Neural cell (in vitro differentiated cells): ENCODE measurements around the gene TAGLN2. TPM values are rescaled to one million over a fixed set of nuclear protein-coding genes. Genes with fewer than 3 reads are reported as not detected.

Source experiments
- H2AFZ ChIP-seq: fragments of 200-600, 300-800 bp; sonication (generic), shearing (Covaris generic); 2 replicates; pipeline ENCODE4 v1.6.0; 2014; ENCODE audit warnings: low read depth, mild to moderate bottlenecking, antibody characterized with exemption, low read length, moderate library complexity
- H3F3A ChIP-seq: fragments of 200-600 bp; shearing (Covaris generic); 2 replicates; pipeline ENCODE4 v1.6.1; 2016; ENCODE audit warnings: mild to moderate bottlenecking, moderate library complexity, mixed read lengths, antibody characterized with exemption, low read length; ENCODE audit not compliant: insufficient read depth, poor library complexity, severe bottlenecking
- H3K27ac ChIP-seq: fragments of 200-600, 300-800 bp; sonication (generic), shearing (Covaris generic); 2 replicates; pipeline ENCODE4 v1.5.1; 2014; ENCODE audit warnings: mild to moderate bottlenecking, low read length, moderate library complexity
- H3K27me3 ChIP-seq: fragments of 300-800, 200-600 bp; sonication (generic), shearing (Covaris generic); 2 replicates; pipeline ENCODE4 v1.6.0; 2014; ENCODE audit warnings: mild to moderate bottlenecking, low read depth, low read length, moderate library complexity; ENCODE audit not compliant: insufficient read depth
- H3K36me3 ChIP-seq: fragments of 300-800, 200-600 bp; sonication (generic), shearing (Covaris generic); 2 replicates; pipeline ENCODE4 v1.5.1; 2014; ENCODE audit warnings: mild to moderate bottlenecking, antibody characterized with exemption, low read length, moderate library complexity; ENCODE audit not compliant: insufficient read depth
- H3K4me2 ChIP-seq: fragments of 300-800, 200-600 bp; sonication (generic), shearing (Covaris generic); 2 replicates; pipeline ENCODE4 v1.6.0; 2014; ENCODE audit warnings: mild to moderate bottlenecking, low read length
- H3K4me3 ChIP-seq: fragments of 300-800, 200-600 bp; sonication (generic), shearing (Covaris generic); 2 replicates; pipeline ENCODE4 v1.5.1; 2014; ENCODE audit warnings: mild to moderate bottlenecking, low read length, moderate library complexity
- H3K79me2 ChIP-seq: fragments of 200-600 bp; shearing (Covaris generic); replicated peaks from 2 replicates; pipeline ENCODE4 v1.6.0; 2014; ENCODE audit warnings: mild to moderate bottlenecking, low read length, moderate library complexity; ENCODE audit not compliant: insufficient read depth
- H3K9ac ChIP-seq: fragments of 300-800, 200-600 bp; sonication (generic), shearing (Covaris generic); 2 replicates; pipeline ENCODE4 v1.6.1; 2016; ENCODE audit warnings: mild to moderate bottlenecking, low read length, mixed read lengths
- H3K9me2 ChIP-seq: fragments of 200-600 bp; shearing (Covaris generic); 2 replicates; pipeline ENCODE4 v1.6.1; 2016; ENCODE audit warnings: mild to moderate bottlenecking, low read length, mixed read lengths; ENCODE audit not compliant: insufficient read depth
- H3K9me3 ChIP-seq: fragments of 200-600, 300-800 bp; sonication (generic), shearing (Covaris generic); 2 replicates; pipeline ENCODE4 v1.6.1; 2016; ENCODE audit warnings: mild to moderate bottlenecking, mixed run types, low read length, moderate library complexity, mixed read lengths
- H4K20me1 ChIP-seq: fragments of 200-600 bp; shearing (Covaris generic); 2 replicates; pipeline ENCODE4 v1.6.1; 2016; ENCODE audit warnings: mild to moderate bottlenecking, mixed run types; ENCODE audit not compliant: insufficient read depth
- EP300 ChIP-seq: fragments of 450-650 bp; conservative IDR thresholded peaks from 2 replicates; pipeline ENCODE4 v1.6.1; 2014; ENCODE audit warnings: antibody characterized with exemption, mild to moderate bottlenecking, moderate library complexity; ENCODE audit not compliant: poor library complexity, severe bottlenecking
- EZH2 ChIP-seq: fragments of 200-600, 300-800 bp; shearing (Covaris generic), sonication (generic); IDR thresholded peaks from 2 replicates; pipeline ENCODE4 v1.6.1; 2014; ENCODE audit warnings: antibody characterized with exemption, low read length, borderline replicate concordance, mild to moderate bottlenecking; ENCODE audit not compliant: insufficient read depth, poor library complexity, severe bottlenecking
- MXI1 ChIP-seq: fragments of 450-650 bp; conservative IDR thresholded peaks from 2 replicates; pipeline ENCODE4 v1.6.1; 2014; ENCODE audit warnings: antibody characterized with exemption, mild to moderate bottlenecking; ENCODE audit not compliant: poor library complexity, severe bottlenecking
- POLR2AphosphoS5 ChIP-seq: IDR thresholded peaks from 2 replicates; pipeline ENCODE4 v1.6.1; 2012
- RAD21 ChIP-seq: fragments of 450-650 bp; conservative IDR thresholded peaks from 2 replicates; pipeline ENCODE4 v1.6.1; 2014; ENCODE audit warnings: antibody characterized with exemption, mild to moderate bottlenecking, moderate library complexity
- REST ChIP-seq: IDR thresholded peaks from 2 replicates; pipeline ENCODE4 v1.6.1; 2012; ENCODE audit warnings: borderline replicate concordance
- SMC3 ChIP-seq: fragments of 450-650 bp; conservative IDR thresholded peaks from 2 replicates; pipeline ENCODE4 v1.6.1; 2014; ENCODE audit warnings: antibody characterized with exemption, mild to moderate bottlenecking, moderate library complexity; ENCODE audit not compliant: poor library complexity
- TAF1 ChIP-seq: IDR thresholded peaks from 2 replicates; pipeline ENCODE4 v1.6.1; 2012; ENCODE audit warnings: low read depth
- polyA plus RNA-seq: library from polyadenylated mRNA; depleted of rRNA; stranded (reverse); fragments of >200 nt; gene quantifications from 2 replicates; pipeline ENCODE4 v1.2.3, GENCODE V29; 2014
- TF ChIP-seq, protein P1 (sequence below): fragments of 450-650 bp; IDR thresholded peaks from 2 replicates; pipeline ENCODE4 v1.5.1; 2014; ENCODE audit warnings: antibody characterized with exemption, mild to moderate bottlenecking, moderate library complexity; ENCODE audit not compliant: poor library complexity, severe bottlenecking

Gene TAGLN2
- polyA plus RNA-seq, 1 donor from 2014 or later, result 0.52 TPM

- Histone ChIP-seq H2AFZ (no peak overlapping the region), H3K27me3 (no peaks in the 10 kb centered on the region), H3K36me3 (no peaks in the 10 kb centered on the region), H4K20me1 (no peaks in the 10 kb centered on the region), H3K27ac (no peak overlapping the region), H3K9me2 (no peaks in the 10 kb centered on the region), H3K4me3 (no peak overlapping the region), H3K79me2 (peaks cover 10% of the 10 kb centered on the region), H3F3A (no peaks in the 10 kb centered on the region), H3K9me3 (no peaks in the 10 kb centered on the region), H3K9ac (no peak overlapping the region), H3K4me2 (no peak overlapping the region)
- TF ChIP-seq EP300 (no peak), EZH2 (no peak), REST (no peak), SMC3 (no peak), RAD21 (no peak), TAF1 (no peak), POLR2AphosphoS5 (no peak)
- TF ChIP-seq, protein P1, sequence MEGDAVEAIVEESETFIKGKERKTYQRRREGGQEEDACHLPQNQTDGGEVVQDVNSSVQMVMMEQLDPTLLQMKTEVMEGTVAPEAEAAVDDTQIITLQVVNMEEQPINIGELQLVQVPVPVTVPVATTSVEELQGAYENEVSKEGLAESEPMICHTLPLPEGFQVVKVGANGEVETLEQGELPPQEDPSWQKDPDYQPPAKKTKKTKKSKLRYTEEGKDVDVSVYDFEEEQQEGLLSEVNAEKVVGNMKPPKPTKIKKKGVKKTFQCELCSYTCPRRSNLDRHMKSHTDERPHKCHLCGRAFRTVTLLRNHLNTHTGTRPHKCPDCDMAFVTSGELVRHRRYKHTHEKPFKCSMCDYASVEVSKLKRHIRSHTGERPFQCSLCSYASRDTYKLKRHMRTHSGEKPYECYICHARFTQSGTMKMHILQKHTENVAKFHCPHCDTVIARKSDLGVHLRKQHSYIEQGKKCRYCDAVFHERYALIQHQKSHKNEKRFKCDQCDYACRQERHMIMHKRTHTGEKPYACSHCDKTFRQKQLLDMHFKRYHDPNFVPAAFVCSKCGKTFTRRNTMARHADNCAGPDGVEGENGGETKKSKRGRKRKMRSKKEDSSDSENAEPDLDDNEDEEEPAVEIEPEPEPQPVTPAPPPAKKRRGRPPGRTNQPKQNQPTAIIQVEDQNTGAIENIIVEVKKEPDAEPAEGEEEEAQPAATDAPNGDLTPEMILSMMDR, result no peak
Observed at GRCh38 chr1:159949123-159949522, 23.8 kb upstream of the TAGLN2 start.

- Histone ChIP-seq H2AFZ (no peak overlapping the region), H3F3A (no peaks in the 10 kb centered on the region), H3K27me3 (no peaks in the 10 kb centered on the region), H3K4me2 (no peak overlapping the region), H4K20me1 (no peaks in the 10 kb centered on the region), H3K9me3 (no peaks in the 10 kb centered on the region), H3K4me3 (no peak overlapping the region), H3K9me2 (no peaks in the 10 kb centered on the region), H3K27ac (no peak overlapping the region), H3K9ac (no peak overlapping the region), H3K79me2 (peaks cover 19% of the 10 kb centered on the region), H3K36me3 (no peaks in the 10 kb centered on the region)
- TF ChIP-seq SMC3, result no peak
- no peak for TF ChIP-seq REST
- TF ChIP-seq, protein P1, result no peak
- TF ChIP-seq TAF1, result no peak
- no peak for TF ChIP-seq RAD21
- no peak for TF ChIP-seq EP300
- TF ChIP-seq POLR2AphosphoS5, result no peak
- no peak for TF ChIP-seq EZH2
- no peak for TF ChIP-seq MXI1
Observed at GRCh38 chr1:159947942-159948341, 22.6 kb upstream of the TAGLN2 start.
